ENCODE results near the gene GNAT1. TPM values are rescaled to one million over a fixed set of nuclear protein-coding genes. Genes with fewer than 3 reads are reported as not detected.

Gene GNAT1
- total and polyA plus RNA-seq, 4 donors = not detected

DNA sequence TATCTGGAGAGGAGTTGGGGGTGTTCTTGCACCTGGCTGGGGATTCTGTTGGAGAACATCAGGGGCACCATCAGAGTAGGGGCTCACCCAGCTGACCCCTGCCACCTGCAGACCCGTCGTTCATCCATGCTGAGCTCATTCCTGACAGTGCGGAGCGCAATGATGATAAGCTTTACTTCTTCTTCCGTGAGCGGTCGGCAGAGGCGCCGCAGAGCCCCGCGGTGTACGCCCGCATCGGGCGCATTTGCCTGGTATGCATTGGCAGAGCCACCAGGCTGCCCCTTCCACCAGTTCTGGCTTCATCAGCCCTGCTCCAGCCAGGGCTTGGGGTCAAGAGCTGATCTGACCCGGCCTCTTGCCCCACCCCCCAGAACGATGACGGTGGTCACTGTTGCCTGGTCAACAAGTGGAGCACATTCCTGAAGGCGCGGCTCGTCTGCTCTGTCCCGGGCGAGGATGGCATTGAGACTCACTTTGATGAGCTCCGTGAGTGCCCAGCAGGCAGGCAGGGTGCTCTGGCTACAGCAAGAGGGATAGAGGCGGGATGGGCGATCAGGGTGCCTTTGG lies 8.8 kb upstream of the GNAT1 start:
- Histone ChIP-seq H3K9me3 (ENCODE audit: control insufficient read depth, low read length) (no peaks in the 10 kb centered on the region), H3K27me3 (ENCODE audit: control insufficient read depth in 1 of 2, insufficient read depth in 2 of 2, low read length in 1 of 2) (no peaks in the 10 kb centered on the region), H3K4me1 (ENCODE audit: control insufficient read depth in 1 of 2, insufficient read depth in 2 of 2, low read length in 2 of 2) (no peaks in the 10 kb centered on the region), H3K27ac (ENCODE audit: low read depth in 1 of 2, low read length in 2 of 2) (no peak overlapping the region), H3K4me3 (ENCODE audit: low read length in 2 of 2) (no peak overlapping the region), H3K36me3 (ENCODE audit: control insufficient read depth in 1 of 2, insufficient read depth in 2 of 2, low read length in 1 of 2) (no peaks in the 10 kb centered on the region)
- ATAC-seq (ENCODE audit: low FRiP score) = peak; percentile 9
- intact Hi-C loops (cut with DNase I) = no loop called here
- DNase-seq = no peak
- 91% methylated on average over 26 of the region's 26 CpGs for WGBS, 2 donors

DNA sequence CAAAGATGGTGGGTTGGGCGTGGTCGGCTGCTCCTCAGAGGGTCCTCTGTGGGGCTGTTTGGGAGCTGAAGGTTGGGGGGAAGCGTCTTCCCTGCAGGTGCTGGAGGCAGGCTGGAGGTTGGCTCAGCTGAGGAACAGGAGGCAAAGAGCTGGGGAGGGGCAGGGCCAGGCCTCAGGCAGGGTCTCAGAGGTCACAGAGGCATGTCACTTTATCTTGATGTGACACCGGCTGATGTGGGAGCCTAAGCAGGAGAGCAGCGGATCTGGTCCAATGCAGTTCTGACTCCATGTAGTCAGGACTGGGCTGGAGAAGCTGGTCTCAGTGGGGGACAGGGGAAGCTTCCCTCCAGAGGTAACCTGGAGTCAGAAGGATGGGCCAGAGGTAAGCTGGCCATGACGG lies 7.7 kb upstream of the GNAT1 start:
- Histone ChIP-seq H3K27me3 (ENCODE audit: control insufficient read depth in 1 of 2, insufficient read depth in 2 of 2, low read length in 1 of 2) (no peaks in the 10 kb centered on the region), H3K4me1 (ENCODE audit: control insufficient read depth in 1 of 2, insufficient read depth in 2 of 2, low read length in 2 of 2) (no peaks in the 10 kb centered on the region), H3K4me3 (ENCODE audit: low read length in 2 of 2) (no peak overlapping the region), H3K9me3 (ENCODE audit: control insufficient read depth, low read length) (no peaks in the 10 kb centered on the region), H3K36me3 (ENCODE audit: control insufficient read depth in 1 of 2, insufficient read depth in 2 of 2, low read length in 1 of 2) (no peaks in the 10 kb centered on the region), H3K27ac (ENCODE audit: low read depth in 1 of 2, low read length in 2 of 2) (no peak overlapping the region)
- 91 to 93% methylated on average over 6 of the region's 6 CpGs for WGBS, 2 donors
- intact Hi-C loops (cut with DNase I) = no loop called here
- ATAC-seq (ENCODE audit: low FRiP score) (no peak), DNase-seq (no peak)

DNA sequence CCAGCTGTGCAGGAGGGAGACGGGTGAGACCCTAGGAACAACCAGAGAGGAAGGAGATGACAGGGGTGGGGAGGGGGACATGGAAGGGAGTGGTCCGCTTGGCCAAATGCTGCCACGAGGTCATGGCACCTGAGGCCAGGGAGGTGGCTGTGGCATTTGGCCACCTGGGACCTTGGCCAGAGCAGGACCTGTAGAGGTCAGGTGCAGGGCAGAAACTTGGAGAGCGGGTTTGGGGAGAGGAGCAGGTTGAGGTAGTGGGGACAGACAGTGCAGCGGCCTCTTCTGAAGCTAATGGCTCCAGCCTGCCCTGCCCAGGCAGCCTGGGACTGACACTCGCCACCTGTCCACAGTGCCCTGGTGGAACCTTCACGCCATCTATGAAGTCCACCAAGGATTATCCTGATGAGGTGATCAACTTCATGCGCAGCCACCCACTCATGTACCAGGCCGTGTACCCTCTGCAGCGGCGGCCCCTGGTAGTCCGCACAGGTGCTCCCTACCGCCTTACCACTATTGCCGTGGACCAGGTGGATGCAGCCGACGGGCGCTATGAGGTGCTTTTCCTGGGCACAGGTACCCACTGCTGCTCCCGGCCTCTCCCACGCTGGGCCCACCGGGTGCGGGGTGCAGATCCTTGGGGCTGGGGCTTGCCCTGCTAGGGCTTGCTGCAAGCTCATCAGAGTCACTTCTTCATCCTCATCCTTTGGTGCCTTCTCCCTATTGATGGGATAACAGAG lies 7.0 kb upstream of the GNAT1 start:
- no peak for DNase-seq
- intact Hi-C loops (cut with DNase I) = no loop called here
- WGBS, 2 donors = 93 to 95% methylated on average over 21 of the region's 21 CpGs
- Histone ChIP-seq H3K36me3 (ENCODE audit: control insufficient read depth in 1 of 2, insufficient read depth in 2 of 2, low read length in 1 of 2) (no peaks in the 10 kb centered on the region), H3K27me3 (ENCODE audit: control insufficient read depth in 1 of 2, insufficient read depth in 2 of 2, low read length in 1 of 2) (no peaks in the 10 kb centered on the region), H3K9me3 (ENCODE audit: control insufficient read depth, low read length) (no peaks in the 10 kb centered on the region), H3K27ac (ENCODE audit: low read depth in 1 of 2, low read length in 2 of 2) (no peak overlapping the region), H3K4me3 (ENCODE audit: low read length in 2 of 2) (no peak overlapping the region), H3K4me1 (ENCODE audit: control insufficient read depth in 1 of 2, insufficient read depth in 2 of 2, low read length in 2 of 2) (no peaks in the 10 kb centered on the region)
- ATAC-seq (ENCODE audit: low FRiP score) = no peak

DNA sequence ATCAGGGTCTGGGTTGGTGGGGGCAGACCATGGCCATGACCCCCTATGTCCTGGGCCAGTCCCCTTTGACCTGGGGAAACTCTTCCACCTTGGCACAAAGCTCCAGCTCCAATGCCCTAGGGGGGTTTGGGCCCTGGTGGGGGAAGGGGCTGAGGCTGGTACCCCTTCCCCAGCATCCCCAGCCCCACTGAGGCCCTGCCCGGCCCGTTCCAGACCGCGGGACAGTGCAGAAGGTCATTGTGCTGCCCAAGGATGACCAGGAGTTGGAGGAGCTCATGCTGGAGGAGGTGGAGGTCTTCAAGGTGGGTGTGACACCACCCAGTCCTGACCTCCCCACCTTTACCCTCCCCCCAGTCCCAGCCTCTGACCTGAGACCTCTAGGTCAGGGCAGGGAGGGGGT lies 6.2 kb upstream of the GNAT1 start:
- Histone ChIP-seq H3K4me1 (ENCODE audit: control insufficient read depth in 1 of 2, insufficient read depth in 2 of 2, low read length in 2 of 2) (no peaks in the 10 kb centered on the region), H3K4me3 (ENCODE audit: low read length in 2 of 2) (no peak overlapping the region), H3K27ac (ENCODE audit: low read depth in 1 of 2, low read length in 2 of 2) (no peak overlapping the region), H3K9me3 (ENCODE audit: control insufficient read depth, low read length) (no peaks in the 10 kb centered on the region), H3K27me3 (ENCODE audit: control insufficient read depth in 1 of 2, insufficient read depth in 2 of 2, low read length in 1 of 2) (no peaks in the 10 kb centered on the region), H3K36me3 (ENCODE audit: control insufficient read depth in 1 of 2, insufficient read depth in 2 of 2, low read length in 1 of 2) (no peaks in the 10 kb centered on the region)
- intact Hi-C loops (cut with DNase I) = no loop called here
- DNase-seq = no peak
- ATAC-seq (ENCODE audit: low FRiP score) = no peak
- WGBS, 2 donors = 97 to 99% methylated on average over 4 of the region's 4 CpGs

DNA sequence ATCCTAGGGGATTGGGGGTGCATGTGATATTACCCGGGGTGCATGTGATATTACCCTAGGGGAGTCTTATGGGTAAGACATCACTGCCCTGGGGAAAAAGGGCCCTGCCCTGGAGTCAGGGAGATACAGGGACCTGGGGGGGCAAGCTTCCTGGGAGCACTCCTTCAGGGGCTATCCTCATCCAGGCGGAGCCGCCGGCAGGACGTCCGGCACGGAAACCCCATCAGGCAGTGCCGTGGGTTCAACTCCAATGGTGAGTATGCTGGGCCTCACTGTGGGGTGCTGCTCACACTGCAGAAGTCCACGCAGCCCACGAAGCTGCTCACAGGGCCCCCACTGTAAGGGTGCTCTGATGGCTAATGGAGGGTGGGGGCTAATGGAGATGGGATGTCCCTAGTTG lies 5.3 kb upstream of the GNAT1 start:
- no peak for ATAC-seq (ENCODE audit: low FRiP score)
- H3K9me3 ChIP-seq (ENCODE audit: control insufficient read depth, low read length) = no peaks in the 10 kb centered on the region
- H3K4me3 ChIP-seq (ENCODE audit: low read length in 2 of 2) = no peak overlapping the region
- intact Hi-C loops (cut with DNase I) = no loop called here
- H3K27ac ChIP-seq (ENCODE audit: low read depth in 1 of 2, low read length in 2 of 2) = no peak overlapping the region
- DNase-seq = no peak
- no peaks in the 10 kb centered on the region for H3K36me3 ChIP-seq (ENCODE audit: control insufficient read depth in 1 of 2, insufficient read depth in 2 of 2, low read length in 1 of 2)
- no peaks in the 10 kb centered on the region for H3K4me1 ChIP-seq (ENCODE audit: control insufficient read depth in 1 of 2, insufficient read depth in 2 of 2, low read length in 2 of 2)
- WGBS, 2 donors = 96 to 98% methylated on average over 10 of the region's 10 CpGs
- H3K27me3 ChIP-seq (ENCODE audit: control insufficient read depth in 1 of 2, insufficient read depth in 2 of 2, low read length in 1 of 2) = no peaks in the 10 kb centered on the region

DNA sequence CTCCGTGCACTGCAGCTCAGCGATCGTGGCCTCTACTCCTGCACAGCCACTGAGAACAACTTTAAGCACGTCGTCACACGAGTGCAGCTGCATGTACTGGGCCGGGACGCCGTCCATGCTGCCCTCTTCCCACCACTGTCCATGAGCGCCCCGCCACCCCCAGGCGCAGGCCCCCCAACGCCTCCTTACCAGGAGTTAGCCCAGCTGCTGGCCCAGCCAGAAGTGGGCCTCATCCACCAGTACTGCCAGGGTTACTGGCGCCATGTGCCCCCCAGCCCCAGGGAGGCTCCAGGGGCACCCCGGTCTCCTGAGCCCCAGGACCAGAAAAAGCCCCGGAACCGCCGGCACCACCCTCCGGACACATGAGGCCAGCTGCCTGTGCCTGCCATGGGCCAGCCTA lies 3.7 kb upstream of the GNAT1 start:
- Histone ChIP-seq H3K4me3 (ENCODE audit: low read length in 2 of 2) (no peak overlapping the region), H3K9me3 (ENCODE audit: control insufficient read depth, low read length) (no peaks in the 10 kb centered on the region), H3K4me1 (ENCODE audit: control insufficient read depth in 1 of 2, insufficient read depth in 2 of 2, low read length in 2 of 2) (no peaks in the 10 kb centered on the region), H3K27me3 (ENCODE audit: control insufficient read depth in 1 of 2, insufficient read depth in 2 of 2, low read length in 1 of 2) (no peaks in the 10 kb centered on the region), H3K36me3 (ENCODE audit: control insufficient read depth in 1 of 2, insufficient read depth in 2 of 2, low read length in 1 of 2) (no peaks in the 10 kb centered on the region), H3K27ac (ENCODE audit: low read depth in 1 of 2, low read length in 2 of 2) (no peak overlapping the region)
- ATAC-seq (ENCODE audit: low FRiP score) (no peak), DNase-seq (no peak)
- intact Hi-C loops (cut with DNase I) = loop anchor here in 1 of 2 donors (2.0 kb wide), 1 partner anchor 67 kb away; no protein-coding TSS in a partner anchor
- 92 to 95% methylated on average over 19 of the region's 19 CpGs for WGBS, 2 donors

DNA sequence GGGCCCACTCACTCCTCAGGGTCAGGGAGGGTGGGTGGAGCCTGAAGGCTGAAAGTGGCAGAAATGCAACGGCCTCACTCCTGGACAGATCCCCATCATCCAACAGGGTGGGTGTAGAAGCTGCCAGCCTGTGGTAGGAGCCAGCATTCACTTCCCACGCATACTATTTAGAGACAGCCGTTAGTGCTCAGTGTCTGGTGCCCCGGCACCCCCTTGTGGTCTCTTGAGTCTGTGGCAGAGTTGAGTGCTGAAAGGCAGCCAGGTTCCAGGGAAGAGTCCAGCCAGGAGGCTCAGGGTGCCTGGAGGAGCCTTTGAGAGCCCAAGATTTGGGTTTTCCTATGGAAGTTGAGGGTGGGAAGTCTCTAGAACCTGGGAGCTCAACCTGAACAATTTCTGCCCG lies 2.1 kb upstream of the GNAT1 start:
- H3K27me3 ChIP-seq (ENCODE audit: control insufficient read depth in 1 of 2, insufficient read depth in 2 of 2, low read length in 1 of 2) = no peaks in the 10 kb centered on the region
- ATAC-seq (ENCODE audit: low FRiP score) (peak; percentile 70), DNase-seq (peak; percentile 84 to 91)
- H3K36me3 ChIP-seq (ENCODE audit: control insufficient read depth in 1 of 2, insufficient read depth in 2 of 2, low read length in 1 of 2) = no peaks in the 10 kb centered on the region
- no peaks in the 10 kb centered on the region for H3K9me3 ChIP-seq (ENCODE audit: control insufficient read depth, low read length)
- no peak overlapping the region for H3K4me3 ChIP-seq (ENCODE audit: low read length in 2 of 2)
- H3K4me1 ChIP-seq (ENCODE audit: control insufficient read depth in 1 of 2, insufficient read depth in 2 of 2, low read length in 2 of 2) = no peaks in the 10 kb centered on the region
- WGBS, 2 donors = 5 to 6% methylated on average over 5 of the region's 5 CpGs
- intact Hi-C loops (cut with DNase I) = loop anchor here (1.0 to 2.0 kb wide), 2 partner anchors 68 kb away; no protein-coding TSS in a partner anchor
- H3K27ac ChIP-seq (ENCODE audit: low read depth in 1 of 2, low read length in 2 of 2) = no peak overlapping the region

DNA sequence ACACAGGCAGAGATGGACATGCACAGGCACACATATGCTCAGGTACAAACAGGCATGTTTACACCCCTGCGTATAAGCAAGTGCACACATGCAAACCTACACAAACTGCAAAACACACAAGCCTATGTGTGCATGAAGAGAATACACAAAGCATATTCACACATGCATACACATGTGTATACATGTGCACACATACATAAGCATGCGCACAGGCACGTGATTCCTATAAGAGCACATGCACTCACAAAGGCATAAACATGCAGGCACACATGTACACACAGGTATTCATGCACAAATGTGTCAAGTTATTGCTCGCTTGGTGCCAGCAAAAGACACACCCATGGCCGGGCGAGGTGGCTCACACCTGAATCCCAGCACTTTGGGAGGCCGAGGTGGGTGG lies 1.4 kb upstream of the GNAT1 start:
- ATAC-seq (ENCODE audit: low FRiP score) (no peak), DNase-seq (no peak)
- H3K4me1 ChIP-seq (ENCODE audit: control insufficient read depth in 1 of 2, insufficient read depth in 2 of 2, low read length in 2 of 2) = no peaks in the 10 kb centered on the region
- WGBS, 2 donors = 82 to 87% methylated on average over 7 of the region's 7 CpGs
- no peak overlapping the region for H3K27ac ChIP-seq (ENCODE audit: low read depth in 1 of 2, low read length in 2 of 2)
- intact Hi-C loops (cut with DNase I) = loop anchor here (1.0 to 2.0 kb wide), 2 partner anchors 69 kb away; no protein-coding TSS in a partner anchor
- no peaks in the 10 kb centered on the region for H3K36me3 ChIP-seq (ENCODE audit: control insufficient read depth in 1 of 2, insufficient read depth in 2 of 2, low read length in 1 of 2)
- no peak overlapping the region for H3K4me3 ChIP-seq (ENCODE audit: low read length in 2 of 2)
- H3K27me3 ChIP-seq (ENCODE audit: control insufficient read depth in 1 of 2, insufficient read depth in 2 of 2, low read length in 1 of 2) = no peaks in the 10 kb centered on the region
- no peaks in the 10 kb centered on the region for H3K9me3 ChIP-seq (ENCODE audit: control insufficient read depth, low read length)

DNA sequence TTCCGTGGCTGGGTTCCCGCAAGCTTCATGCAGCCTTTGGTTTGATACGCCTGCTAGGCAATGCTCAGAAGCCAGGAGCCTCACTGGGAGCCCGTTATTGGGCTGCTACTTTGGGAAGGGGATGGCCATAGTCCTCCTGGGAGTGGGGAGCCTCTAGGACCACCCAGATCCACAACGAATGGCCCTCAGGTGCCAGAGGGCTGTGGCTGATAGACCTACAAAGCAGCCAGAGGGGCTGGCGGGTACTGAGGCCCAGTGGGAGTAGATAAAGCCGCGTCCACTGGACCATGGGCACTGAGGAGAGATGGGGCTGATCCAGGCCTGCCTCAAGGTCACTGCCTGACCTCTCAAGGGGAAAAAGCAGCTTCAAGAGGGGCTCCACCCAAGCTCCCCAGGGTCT lies 714 bp downstream of the GNAT1 start:
- H3K27ac ChIP-seq (ENCODE audit: low read depth in 1 of 2, low read length in 2 of 2) = no peak overlapping the region
- H3K27me3 ChIP-seq (ENCODE audit: control insufficient read depth in 1 of 2, insufficient read depth in 2 of 2, low read length in 1 of 2) = no peaks in the 10 kb centered on the region
- intact Hi-C loops (cut with DNase I) = no loop called here
- H3K4me3 ChIP-seq (ENCODE audit: low read length in 2 of 2) = no peak overlapping the region
- DNase-seq (no peak), ATAC-seq (ENCODE audit: low FRiP score) (no peak)
- H3K9me3 ChIP-seq (ENCODE audit: control insufficient read depth, low read length) = no peaks in the 10 kb centered on the region
- H3K4me1 ChIP-seq (ENCODE audit: control insufficient read depth in 1 of 2, insufficient read depth in 2 of 2, low read length in 2 of 2) = no peaks in the 10 kb centered on the region
- WGBS, 2 donors = 77 to 82% methylated on average over 8 of the region's 8 CpGs
- H3K36me3 ChIP-seq (ENCODE audit: control insufficient read depth in 1 of 2, insufficient read depth in 2 of 2, low read length in 1 of 2) = no peaks in the 10 kb centered on the region

Data from aorta (tissue), 5 donors.